Lower leg skin (tissue), 4 donors: ENCODE measurements around the gene PALLD. TPM values are rescaled to one million over a fixed set of nuclear protein-coding genes. Genes with fewer than 3 reads are reported as not detected.

ENCODE experiments used
- DNase-seq, 2 donors: peaks; one replicate each; pipeline ENCODE4 v3.0.0-alpha.2; 2019; ENCODE audit warnings: low spot score in 2 of 2
- H3K4me3 ChIP-seq: fragments of 200-600 bp; sonication (generic); 2 replicates; pipeline ENCODE4 v1.5.1; 2017; ENCODE audit warnings: mild to moderate bottlenecking, low read depth; ENCODE audit not compliant: poor library complexity, severe bottlenecking
- POLR2A ChIP-seq, 2 donors: fragments of 450-650 bp; IDR thresholded peaks; one replicate each; pipeline ENCODE4 v1.6.1; 2016 to 2017; ENCODE audit warnings: antibody characterized with exemption in 2 of 2, mild to moderate bottlenecking in 1 of 2, moderate library complexity in 1 of 2
- WGBS, 2 donors: methylation state at CpG; one replicate each; pipeline ENCODE4 v1.1.5; 2018; 5-methylcytosine and 5-hydroxymethylcytosine counted together
- intact Hi-C: fragments of 100-400 bp; cut with DNase I; formaldehyde crosslinking; loops from one replicate; pipeline ENCODE4 v1.15.0; 2023; ENCODE audit warnings: low total_unique reads
- total RNA-seq, 4 donors: library from RNA; depleted of rRNA; stranded (reverse); fragments of >200 nt; gene quantifications; one replicate each; pipeline ENCODE4 v1.1.0, GENCODE V29; 2016
- TF ChIP-seq, protein P1 (sequence below), 3 donors: fragments of 450-650 bp; IDR thresholded peaks; one replicate each; pipeline ENCODE4 v1.5.1; 2016; ENCODE audit warnings: antibody characterized with exemption in 3 of 3, mild to moderate bottlenecking in 3 of 3, moderate library complexity in 2 of 3

Gene PALLD
- total RNA-seq, 4 donors from 2014 or later, result 46.1 to 103 (median 77.6) TPM

DNA sequence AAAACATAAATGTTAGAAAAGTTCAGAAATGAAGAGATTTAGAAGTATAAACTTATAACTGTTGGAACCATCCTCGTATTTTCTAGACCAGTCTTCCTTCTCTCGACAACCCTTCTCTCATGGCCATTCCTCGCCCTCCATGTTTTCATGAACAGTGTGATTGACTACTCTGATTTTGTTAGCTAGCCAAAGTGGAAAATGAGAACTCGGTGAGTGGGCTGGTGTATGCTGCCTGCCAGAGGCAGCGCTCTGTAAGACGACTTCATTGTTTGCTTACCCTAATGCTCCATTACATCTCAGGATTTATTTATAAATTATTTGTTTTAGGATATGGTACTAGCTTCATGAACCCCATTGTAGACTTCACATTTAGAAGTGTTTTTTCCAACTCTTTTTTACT is 360.2 kb downstream of the PALLD start:
- intact Hi-C loops, result no loop called here
- no peak for DNase-seq
- TF ChIP-seq, protein P1, sequence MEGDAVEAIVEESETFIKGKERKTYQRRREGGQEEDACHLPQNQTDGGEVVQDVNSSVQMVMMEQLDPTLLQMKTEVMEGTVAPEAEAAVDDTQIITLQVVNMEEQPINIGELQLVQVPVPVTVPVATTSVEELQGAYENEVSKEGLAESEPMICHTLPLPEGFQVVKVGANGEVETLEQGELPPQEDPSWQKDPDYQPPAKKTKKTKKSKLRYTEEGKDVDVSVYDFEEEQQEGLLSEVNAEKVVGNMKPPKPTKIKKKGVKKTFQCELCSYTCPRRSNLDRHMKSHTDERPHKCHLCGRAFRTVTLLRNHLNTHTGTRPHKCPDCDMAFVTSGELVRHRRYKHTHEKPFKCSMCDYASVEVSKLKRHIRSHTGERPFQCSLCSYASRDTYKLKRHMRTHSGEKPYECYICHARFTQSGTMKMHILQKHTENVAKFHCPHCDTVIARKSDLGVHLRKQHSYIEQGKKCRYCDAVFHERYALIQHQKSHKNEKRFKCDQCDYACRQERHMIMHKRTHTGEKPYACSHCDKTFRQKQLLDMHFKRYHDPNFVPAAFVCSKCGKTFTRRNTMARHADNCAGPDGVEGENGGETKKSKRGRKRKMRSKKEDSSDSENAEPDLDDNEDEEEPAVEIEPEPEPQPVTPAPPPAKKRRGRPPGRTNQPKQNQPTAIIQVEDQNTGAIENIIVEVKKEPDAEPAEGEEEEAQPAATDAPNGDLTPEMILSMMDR (IDR thresholded peaks at IDR 0.05), result no peak
- TF ChIP-seq POLR2A (IDR thresholded peaks at IDR 0.05), result no peak
- 80 to 85% methylated on average over 6 of the region's 6 CpGs for WGBS, 2 donors
- H3K4me3 ChIP-seq, result no peak overlapping the region

GRCh38 chr4:168857546-168858314 is 360.9 kb downstream of the PALLD start:
- TF ChIP-seq POLR2A (IDR thresholded peaks at IDR 0.05), result no peak
- TF ChIP-seq, protein P1 (IDR thresholded peaks at IDR 0.05), result no peak
- no peak overlapping the region for H3K4me3 ChIP-seq
- DNase-seq, result no peak
- intact Hi-C loops, result no loop called here
- 82 to 85% methylated on average over 5 of the region's 5 CpGs for WGBS, 2 donors

- H3K4me3 ChIP-seq, result no peak overlapping the region
- TF ChIP-seq, protein P1 (IDR thresholded peaks at IDR 0.05), result no peak
- no peak for TF ChIP-seq POLR2A (IDR thresholded peaks at IDR 0.05)
- WGBS, 2 donors, result 82% methylated on average over 7 of the region's 7 CpGs
- DNase-seq, result no peak
- intact Hi-C loops, result no loop called here
These were observed 362.2 kb downstream of the PALLD start for GRCh38 chr4:168859100-168859499.

DNA sequence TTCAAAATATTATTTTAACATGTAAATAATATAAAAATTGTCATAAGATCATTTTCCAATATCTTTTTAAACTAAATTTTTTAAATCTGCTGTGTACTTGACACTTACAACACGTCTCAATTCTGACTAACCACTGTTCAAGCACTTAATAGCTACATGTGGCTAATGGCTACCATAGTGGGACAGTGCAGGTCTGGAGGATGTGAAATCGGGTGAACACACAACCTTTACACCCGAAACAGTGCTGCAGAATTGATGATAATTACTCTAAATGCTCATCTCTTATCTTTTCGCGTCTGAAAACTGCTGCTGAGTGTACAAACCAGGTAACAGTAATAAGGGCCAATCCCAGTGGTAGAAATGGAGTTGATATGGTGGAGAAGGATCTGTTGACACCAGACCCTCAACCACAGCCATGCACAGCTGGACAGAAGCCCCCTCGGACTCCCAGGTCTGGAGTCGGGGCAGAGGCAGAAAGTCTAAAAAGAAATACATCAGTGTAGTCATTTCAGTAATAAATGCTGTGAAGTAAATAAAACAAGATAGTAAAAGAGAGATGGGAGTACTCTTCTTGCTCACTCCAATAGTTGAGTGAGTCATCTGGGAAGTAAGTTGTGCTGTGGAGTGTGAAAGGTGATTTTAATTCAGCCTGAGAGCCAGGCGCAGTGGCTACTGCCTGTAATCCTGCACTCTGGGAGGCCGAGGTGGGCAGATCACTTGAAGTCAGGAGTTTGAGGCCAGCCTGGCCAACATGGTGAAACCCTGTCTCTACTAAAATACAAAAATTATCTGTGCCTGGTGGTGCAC is 363.2 kb downstream of the PALLD start:
- TF ChIP-seq, protein P1 (IDR thresholded peaks at IDR 0.05), result no peak
- TF ChIP-seq POLR2A (IDR thresholded peaks at IDR 0.05), result no peak
- intact Hi-C loops, result no loop called here
- 92 to 93% methylated on average over 9 of the region's 9 CpGs for WGBS, 2 donors
- no peak for DNase-seq
- no peak overlapping the region for H3K4me3 ChIP-seq

DNA sequence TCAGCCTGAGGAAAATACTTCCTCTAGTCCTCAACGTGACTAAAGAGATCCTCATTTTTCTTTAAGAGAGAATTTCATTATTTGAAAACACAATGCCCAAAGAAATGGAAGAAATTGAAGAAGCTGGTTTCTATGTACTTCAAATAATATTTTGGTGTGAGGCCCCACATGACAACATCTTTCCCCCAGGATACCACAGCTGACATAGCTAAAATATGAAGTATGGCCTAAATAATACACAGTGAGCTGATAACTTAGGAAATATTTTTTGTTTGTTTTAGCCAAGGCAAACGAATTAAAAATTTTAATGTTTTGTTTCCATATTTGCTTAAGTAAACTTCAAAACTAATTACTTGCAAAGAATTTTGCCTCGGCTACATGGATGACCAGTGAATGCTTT is 364.0 kb downstream of the PALLD start:
- TF ChIP-seq POLR2A (IDR thresholded peaks at IDR 0.05), result no peak
- TF ChIP-seq, protein P1 (IDR thresholded peaks at IDR 0.05), result no peak
- H3K4me3 ChIP-seq, result no peak overlapping the region
- 53 to 67% methylated on average over 3 of the region's 3 CpGs for WGBS, 2 donors
- intact Hi-C loops, result no loop called here
- no peak for DNase-seq
